ENCODE data around the gene ACAA2. TPM values are rescaled to one million over a fixed set of nuclear protein-coding genes. Genes with fewer than 3 reads are reported as not detected.
"Not testable (repeated sequence)": the region's sequence is repeated elsewhere in the genome, so short reads cannot be mapped to it uniquely, and the experiment has no call there.

ACAA2 gene
- polyA plus RNA-seq, 1 of the 3 experiments (the other 2 are of a cell fraction): 34.9 TPM

DNA sequence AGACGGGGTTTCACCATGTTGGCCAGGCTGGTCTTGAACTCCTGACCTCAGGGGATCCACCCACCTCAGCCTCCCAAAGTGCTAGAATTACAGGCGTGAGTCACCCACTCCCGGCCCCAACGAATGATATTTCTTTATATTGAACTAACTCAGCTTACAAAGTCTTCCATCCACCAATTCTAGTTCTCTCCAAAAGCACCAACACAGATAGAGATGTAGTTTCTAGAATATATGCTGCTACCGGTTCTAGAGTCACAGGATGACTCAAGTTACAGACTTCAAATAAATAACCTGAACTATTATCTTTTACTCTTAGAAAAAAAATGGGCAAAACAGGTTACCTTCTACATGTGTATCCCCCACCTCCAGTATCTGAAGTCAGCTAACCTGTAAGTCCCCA is 9.2 kb downstream of the ACAA2 start (continued):
- TF ChIP-seq, protein P1, sequence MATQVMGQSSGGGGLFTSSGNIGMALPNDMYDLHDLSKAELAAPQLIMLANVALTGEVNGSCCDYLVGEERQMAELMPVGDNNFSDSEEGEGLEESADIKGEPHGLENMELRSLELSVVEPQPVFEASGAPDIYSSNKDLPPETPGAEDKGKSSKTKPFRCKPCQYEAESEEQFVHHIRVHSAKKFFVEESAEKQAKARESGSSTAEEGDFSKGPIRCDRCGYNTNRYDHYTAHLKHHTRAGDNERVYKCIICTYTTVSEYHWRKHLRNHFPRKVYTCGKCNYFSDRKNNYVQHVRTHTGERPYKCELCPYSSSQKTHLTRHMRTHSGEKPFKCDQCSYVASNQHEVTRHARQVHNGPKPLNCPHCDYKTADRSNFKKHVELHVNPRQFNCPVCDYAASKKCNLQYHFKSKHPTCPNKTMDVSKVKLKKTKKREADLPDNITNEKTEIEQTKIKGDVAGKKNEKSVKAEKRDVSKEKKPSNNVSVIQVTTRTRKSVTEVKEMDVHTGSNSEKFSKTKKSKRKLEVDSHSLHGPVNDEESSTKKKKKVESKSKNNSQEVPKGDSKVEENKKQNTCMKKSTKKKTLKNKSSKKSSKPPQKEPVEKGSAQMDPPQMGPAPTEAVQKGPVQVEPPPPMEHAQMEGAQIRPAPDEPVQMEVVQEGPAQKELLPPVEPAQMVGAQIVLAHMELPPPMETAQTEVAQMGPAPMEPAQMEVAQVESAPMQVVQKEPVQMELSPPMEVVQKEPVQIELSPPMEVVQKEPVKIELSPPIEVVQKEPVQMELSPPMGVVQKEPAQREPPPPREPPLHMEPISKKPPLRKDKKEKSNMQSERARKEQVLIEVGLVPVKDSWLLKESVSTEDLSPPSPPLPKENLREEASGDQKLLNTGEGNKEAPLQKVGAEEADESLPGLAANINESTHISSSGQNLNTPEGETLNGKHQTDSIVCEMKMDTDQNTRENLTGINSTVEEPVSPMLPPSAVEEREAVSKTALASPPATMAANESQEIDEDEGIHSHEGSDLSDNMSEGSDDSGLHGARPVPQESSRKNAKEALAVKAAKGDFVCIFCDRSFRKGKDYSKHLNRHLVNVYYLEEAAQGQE (IDR thresholded peaks at IDR 0.05; ENCODE audit: low read depth, low read length): no peak
- TF ChIP-seq GATA2 (CRISPR knock-in tag; IDR thresholded peaks at IDR 0.05): no peak

DNA sequence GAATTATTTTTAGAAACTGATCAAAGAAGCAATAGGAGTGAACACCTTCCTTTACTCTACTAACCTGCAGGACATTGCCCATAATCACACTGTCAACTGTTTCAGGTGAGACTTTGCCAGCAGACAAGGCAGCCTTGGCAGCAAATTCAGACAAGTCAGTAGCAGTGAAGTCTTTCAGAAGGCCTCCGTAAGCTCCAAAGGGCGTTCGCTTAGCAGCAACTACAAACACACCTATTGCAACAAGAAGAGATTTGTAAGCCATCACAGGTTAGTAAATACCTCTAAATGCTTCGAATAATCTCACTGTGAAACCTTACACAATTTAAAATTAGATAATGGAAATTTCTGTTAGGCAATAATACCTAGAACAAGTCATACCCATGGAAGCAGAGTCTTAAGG is 10.7 kb downstream of the ACAA2 start:
- peaks cover 25 to 26% of the 10 kb centered on the region in 2 experiments for H3K36me3 ChIP-seq (replicated peaks in 1 of 2; ENCODE audit: control insufficient read depth in 1 of 2, insufficient read depth in 2 of 2, low read length in 1 of 2)
- no peaks in the 10 kb centered on the region for H3F3A ChIP-seq (replicated peaks; ENCODE audit: insufficient read depth)
- no peaks in the 10 kb centered on the region for H3K27me3 ChIP-seq (ENCODE audit: insufficient read depth)
- ChIA-PET CTCF (no interaction called here), POLR2A (no interaction called here)
- peaks cover 30% of the 10 kb centered on the region for H4K20me1 ChIP-seq (ENCODE audit: insufficient read depth)
- H3K27ac ChIP-seq (ENCODE audit: low read depth in 2 of 2, low read length in 1 of 2): no peak overlapping the region
- peaks cover 55% of the 10 kb centered on the region for H3K79me2 ChIP-seq (ENCODE audit: insufficient read depth)
- no peak overlapping the region for H3K4me2 ChIP-seq
- no peak overlapping the region for H3K9ac ChIP-seq
- WGBS (ENCODE audit: low lambda C conversion rate): 97% methylated on average over 4 of the region's 4 CpGs
- no peak overlapping the region for H3K4me3 ChIP-seq (ENCODE audit: low read depth in 2 of 2, low read length in 1 of 2)
- no peaks in the 10 kb centered on the region for H3K4me1 ChIP-seq (ENCODE audit: control insufficient read depth in 1 of 2, insufficient read depth in 2 of 2, low read depth in 1 of 2, low read length in 1 of 2)
- no peaks in the 10 kb centered on the region for H3K9me3 ChIP-seq
- TF ChIP-seq SMC3 (IDR thresholded peaks at IDR 0.05; ENCODE audit: low read depth, low read length): no peak
- TF ChIP-seq, protein P2, sequence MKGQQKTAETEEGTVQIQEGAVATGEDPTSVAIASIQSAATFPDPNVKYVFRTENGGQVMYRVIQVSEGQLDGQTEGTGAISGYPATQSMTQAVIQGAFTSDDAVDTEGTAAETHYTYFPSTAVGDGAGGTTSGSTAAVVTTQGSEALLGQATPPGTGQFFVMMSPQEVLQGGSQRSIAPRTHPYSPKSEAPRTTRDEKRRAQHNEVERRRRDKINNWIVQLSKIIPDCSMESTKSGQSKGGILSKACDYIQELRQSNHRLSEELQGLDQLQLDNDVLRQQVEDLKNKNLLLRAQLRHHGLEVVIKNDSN (IDR thresholded peaks at IDR 0.05; ENCODE audit: borderline replicate concordance, low read depth): no peak
- TF ChIP-seq ELF1 (IDR thresholded peaks at IDR 0.05): no peak
- TF ChIP-seq MEF2A (IDR thresholded peaks at IDR 0.05; ENCODE audit: borderline replicate concordance, low read depth): no peak
- TF ChIP-seq, protein P3, sequence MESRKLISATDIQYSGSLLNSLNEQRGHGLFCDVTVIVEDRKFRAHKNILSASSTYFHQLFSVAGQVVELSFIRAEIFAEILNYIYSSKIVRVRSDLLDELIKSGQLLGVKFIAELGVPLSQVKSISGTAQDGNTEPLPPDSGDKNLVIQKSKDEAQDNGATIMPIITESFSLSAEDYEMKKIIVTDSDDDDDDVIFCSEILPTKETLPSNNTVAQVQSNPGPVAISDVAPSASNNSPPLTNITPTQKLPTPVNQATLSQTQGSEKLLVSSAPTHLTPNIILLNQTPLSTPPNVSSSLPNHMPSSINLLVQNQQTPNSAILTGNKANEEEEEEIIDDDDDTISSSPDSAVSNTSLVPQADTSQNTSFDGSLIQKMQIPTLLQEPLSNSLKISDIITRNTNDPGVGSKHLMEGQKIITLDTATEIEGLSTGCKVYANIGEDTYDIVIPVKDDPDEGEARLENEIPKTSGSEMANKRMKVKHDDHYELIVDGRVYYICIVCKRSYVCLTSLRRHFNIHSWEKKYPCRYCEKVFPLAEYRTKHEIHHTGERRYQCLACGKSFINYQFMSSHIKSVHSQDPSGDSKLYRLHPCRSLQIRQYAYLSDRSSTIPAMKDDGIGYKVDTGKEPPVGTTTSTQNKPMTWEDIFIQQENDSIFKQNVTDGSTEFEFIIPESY (IDR thresholded peaks at IDR 0.05; ENCODE audit: borderline replicate concordance, low read depth): no peak
- TF ChIP-seq, protein P4, sequence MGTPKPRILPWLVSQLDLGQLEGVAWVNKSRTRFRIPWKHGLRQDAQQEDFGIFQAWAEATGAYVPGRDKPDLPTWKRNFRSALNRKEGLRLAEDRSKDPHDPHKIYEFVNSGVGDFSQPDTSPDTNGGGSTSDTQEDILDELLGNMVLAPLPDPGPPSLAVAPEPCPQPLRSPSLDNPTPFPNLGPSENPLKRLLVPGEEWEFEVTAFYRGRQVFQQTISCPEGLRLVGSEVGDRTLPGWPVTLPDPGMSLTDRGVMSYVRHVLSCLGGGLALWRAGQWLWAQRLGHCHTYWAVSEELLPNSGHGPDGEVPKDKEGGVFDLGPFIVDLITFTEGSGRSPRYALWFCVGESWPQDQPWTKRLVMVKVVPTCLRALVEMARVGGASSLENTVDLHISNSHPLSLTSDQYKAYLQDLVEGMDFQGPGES (IDR thresholded peaks at IDR 0.05; ENCODE audit: low read depth, low read length): no peak
- TF ChIP-seq, protein P1 (IDR thresholded peaks at IDR 0.05; ENCODE audit: low read depth, low read length): no peak
- TF ChIP-seq, protein P5, sequence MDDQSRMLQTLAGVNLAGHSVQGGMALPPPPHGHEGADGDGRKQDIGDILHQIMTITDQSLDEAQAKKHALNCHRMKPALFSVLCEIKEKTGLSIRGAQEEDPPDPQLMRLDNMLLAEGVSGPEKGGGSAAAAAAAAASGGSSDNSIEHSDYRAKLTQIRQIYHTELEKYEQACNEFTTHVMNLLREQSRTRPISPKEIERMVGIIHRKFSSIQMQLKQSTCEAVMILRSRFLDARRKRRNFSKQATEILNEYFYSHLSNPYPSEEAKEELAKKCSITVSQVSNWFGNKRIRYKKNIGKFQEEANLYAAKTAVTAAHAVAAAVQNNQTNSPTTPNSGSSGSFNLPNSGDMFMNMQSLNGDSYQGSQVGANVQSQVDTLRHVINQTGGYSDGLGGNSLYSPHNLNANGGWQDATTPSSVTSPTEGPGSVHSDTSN (IDR thresholded peaks at IDR 0.05): no peak
- TF ChIP-seq NFIC (IDR thresholded peaks at IDR 0.05; ENCODE audit: borderline replicate concordance): no peak
- no peak for TF ChIP-seq YY1 (IDR thresholded peaks at IDR 0.05; ENCODE audit: low read depth)
- no peak for DNase-seq
- no peaks in the 10 kb centered on the region for H3K9me2 ChIP-seq
- H2AFZ ChIP-seq (ENCODE audit: low read depth): no peak overlapping the region

DNA sequence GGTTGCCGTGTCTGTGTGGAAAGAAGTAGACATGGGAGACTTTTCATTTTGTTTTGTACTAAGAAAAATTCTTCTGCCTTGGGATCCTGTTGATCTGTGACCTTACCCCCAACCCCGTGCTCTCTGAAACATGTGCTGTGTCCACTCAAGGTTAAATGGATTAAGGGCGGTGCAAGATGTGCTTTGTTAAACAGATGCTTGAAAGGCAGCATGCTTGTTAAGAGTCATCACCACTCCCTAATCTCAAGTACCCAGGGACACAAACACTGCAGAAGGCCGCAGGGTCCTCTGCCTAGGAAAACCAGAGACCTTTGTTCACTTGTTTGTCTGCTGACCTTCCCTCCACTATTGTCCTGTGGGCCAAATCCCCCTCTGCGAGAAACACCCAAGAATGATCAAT is 12.8 kb downstream of the ACAA2 start:
- H3K4me1 ChIP-seq (ENCODE audit: control insufficient read depth in 1 of 2, insufficient read depth in 2 of 2, low read depth in 1 of 2, low read length in 1 of 2); CTCF ChIA-PET; H3K27ac ChIP-seq (ENCODE audit: low read depth in 2 of 2, low read length in 1 of 2); H2AFZ ChIP-seq (ENCODE audit: low read depth); H3K9ac ChIP-seq; H3K4me3 ChIP-seq (ENCODE audit: low read depth in 2 of 2, low read length in 1 of 2); H3K9me3 ChIP-seq; H3K9me2 ChIP-seq; H3K27me3 ChIP-seq (ENCODE audit: insufficient read depth); DNase-seq; POLR2A ChIA-PET; H3K4me2 ChIP-seq: not testable (repeated sequence)
- Histone ChIP-seq H3F3A (replicated peaks; ENCODE audit: insufficient read depth) (peaks cover 12% of the 10 kb centered on the region), H3K36me3 (replicated peaks in 1 of 2; ENCODE audit: control insufficient read depth in 1 of 2, insufficient read depth in 2 of 2, low read length in 1 of 2) (peaks cover 32 to 44% of the 10 kb centered on the region in 2 experiments), H4K20me1 (ENCODE audit: insufficient read depth) (peaks cover 20% of the 10 kb centered on the region), H3K79me2 (ENCODE audit: insufficient read depth) (peaks cover 33% of the 10 kb centered on the region)
- WGBS (ENCODE audit: low lambda C conversion rate): 94% methylated on average over 5 of the region's 5 CpGs

Data from SK-N-SH (cell line).